ENCODE measurements around the gene ZNF732.

GRCh38 chr4:309807-310206 is 4.5 kb upstream of the ZNF732 start:
- TF ChIP-seq CTCF (IDR thresholded peaks at IDR 0.05) (no peak), POLR2AphosphoS5 (IDR thresholded peaks at IDR 0.05; ENCODE audit: low read depth, low read length) (no peak), SIN3A (IDR thresholded peaks at IDR 0.05; ENCODE audit: borderline replicate concordance, insufficient read depth, low read depth, low read length) (no peak), REST (IDR thresholded peaks at IDR 0.05; ENCODE audit: insufficient read depth in 1 of 2, low read depth in 2 of 2, low read length in 1 of 2) (no peak)
